PC-3 (cell line): ENCODE measurements around the gene ULBP2. TPM values are rescaled to one million over a fixed set of nuclear protein-coding genes. Genes with fewer than 3 reads are reported as not detected.
"Not testable (repeated sequence)": the region's sequence is repeated elsewhere in the genome, so short reads cannot be mapped to it uniquely, and the experiment has no call there.

ENCODE experiments used
- ATAC-seq: fragments of 200-7000 bp; cut with Tn5 transposase; 2 replicates; pipeline ENCODE4 v1.9.1; 2020; ENCODE audit warnings: mild to moderate bottlenecking, moderate library complexity
- BruUV-seq: library from RNA; stranded (reverse); fragments of 400-500 nt; replicated peaks from 2 replicates; lab custom pipeline; 2021; lab: Mats Ljungman, UMichigan
- CTCF ChIA-PET: fragments of 300-600 bp; sonication (Branson Sonifier 250); formaldehyde crosslinking; loops from one replicate; lab custom pipeline; 2022; ENCODE audit warnings: antibody characterized with exemption; lab: Charles Lee
- POLR2A ChIA-PET: fragments of 300-600 bp; sonication (Branson Sonifier 250); formaldehyde crosslinking; loops from one replicate; lab custom pipeline; 2022; ENCODE audit warnings: antibody characterized with exemption; ENCODE audit not compliant: unreplicated experiment; lab: Charles Lee
- DNase-seq: peaks from one replicate; pipeline ENCODE4 v3.0.0-alpha.2; 2015
- H2AFZ ChIP-seq: fragments of 300-600 bp; sonication (generic); 2 replicates; pipeline ENCODE4 v1.6.0; 2016; ENCODE audit warnings: antibody characterized with exemption, low read length
- H3F3A ChIP-seq: fragments of 300-600 bp; sonication (generic); one replicate; pipeline ENCODE4 v1.6.0; 2017; ENCODE audit warnings: antibody characterized with exemption, low read length, control low read depth, mild to moderate bottlenecking; ENCODE audit not compliant: unreplicated experiment
- H3K27ac ChIP-seq: fragments of 300-600 bp; sonication (generic); 2 replicates; pipeline ENCODE4 v1.5.1; 2016; ENCODE audit warnings: mild to moderate bottlenecking, low read length
- H3K27me3 ChIP-seq: fragments of 300-600 bp; sonication (generic); 2 replicates; pipeline ENCODE4 v1.6.1; 2016; ENCODE audit warnings: low read length, mixed read lengths
- H3K36me3 ChIP-seq: fragments of 300-600 bp; sonication (generic); 2 replicates; pipeline ENCODE4 v1.6.1; 2016; ENCODE audit warnings: low read depth, mixed run types, low read length, mixed read lengths
- H3K4me1 ChIP-seq: fragments of 300-600 bp; sonication (generic); 2 replicates; pipeline ENCODE4 v1.5.1; 2016; ENCODE audit warnings: low read length; ENCODE audit not compliant: insufficient read depth
- H3K4me2 ChIP-seq: fragments of 300-600 bp; sonication (generic); 2 replicates; pipeline ENCODE4 v1.6.0; 2016; ENCODE audit warnings: low read length
- H3K4me3 ChIP-seq: fragments of 300-600 bp; sonication (generic); 2 replicates; pipeline ENCODE4 v1.5.1; 2016; ENCODE audit warnings: mild to moderate bottlenecking, low read length, mixed read lengths
- H3K79me2 ChIP-seq: fragments of 300-600 bp; sonication (generic); 2 replicates; pipeline ENCODE4 v1.6.1; 2017; ENCODE audit warnings: low read length, mixed read lengths
- H3K9ac ChIP-seq: fragments of 300-600 bp; sonication (generic); 2 replicates; pipeline ENCODE4 v1.6.0; 2016; ENCODE audit warnings: mild to moderate bottlenecking, low read length
- H3K9me2 ChIP-seq: fragments of 300-600 bp; sonication (generic); replicated peaks from 2 replicates; pipeline ENCODE4 v1.6.1; 2016; ENCODE audit warnings: mixed run types, low read length, mixed read lengths
- H3K9me3 ChIP-seq: fragments of 300-600 bp; sonication (generic); 2 replicates; pipeline ENCODE4 v1.6.1; 2016; ENCODE audit warnings: low read length, mixed read lengths
- H4K20me1 ChIP-seq: fragments of 300-600 bp; sonication (generic); 2 replicates; pipeline ENCODE4 v1.6.1; 2016; ENCODE audit warnings: low read length, mixed read lengths
- EZH2 ChIP-seq: fragments of 300-600 bp; sonication (generic); IDR thresholded peaks from one replicate; pipeline ENCODE4 v1.6.1; 2017; ENCODE audit warnings: antibody characterized with exemption, mild to moderate bottlenecking, low read length; ENCODE audit not compliant: unreplicated experiment
- EZH2phosphoT487 ChIP-seq: fragments of 300-600 bp; sonication (generic); IDR thresholded peaks from 2 replicates; pipeline ENCODE4 v1.6.1; 2018; ENCODE audit warnings: mild to moderate bottlenecking, antibody characterized with exemption, low read length, borderline replicate concordance
- intact Hi-C: fragments of 100-400 bp; cut with micrococcal nuclease; formaldehyde crosslinking; loops from 2 replicates; pipeline ENCODE4 v1.9.0; 2023
- total RNA-seq: library from RNA; depleted of rRNA; stranded (reverse); fragments of >200 nt; gene quantifications from 2 replicates; pipeline ENCODE4 v1.2.3, GENCODE V29; 2014
- TF ChIP-seq, protein P1 (sequence below): fragments of 300-600 bp; sonication (generic); conservative IDR thresholded peaks from 2 replicates; pipeline ENCODE4 v1.5.1; 2017; ENCODE audit warnings: antibody characterized with exemption, low read depth, mild to moderate bottlenecking, low read length

Gene ULBP2
- total RNA-seq, 1 experiment from 2014 or later: 8.1 TPM

DNA sequence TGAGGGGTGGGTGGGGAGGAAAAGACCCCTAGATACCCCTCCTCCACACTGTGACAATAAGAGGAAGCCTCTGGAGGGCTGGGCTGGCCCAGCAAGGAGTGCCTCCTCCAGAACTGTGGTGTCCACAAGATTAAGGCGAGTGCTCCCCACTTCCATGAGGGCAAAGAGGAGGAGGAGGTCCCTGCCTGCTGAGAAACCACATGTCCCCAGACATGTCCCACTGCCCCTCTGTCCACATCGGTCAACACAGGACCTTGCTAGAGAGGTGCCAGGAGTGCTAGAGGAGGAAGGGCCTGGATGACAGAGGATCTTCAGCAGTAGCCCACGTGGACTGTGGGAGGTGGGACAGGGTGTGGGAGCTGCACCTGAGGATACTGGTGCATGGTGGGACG, 22.0 kb upstream of the ULBP2 start:
- ChIA-PET POLR2A (no interaction called here), CTCF (no interaction called here)
- no peak overlapping the region for H3K9ac ChIP-seq
- H4K20me1 ChIP-seq: no peaks in the 10 kb centered on the region
- no peaks in the 10 kb centered on the region for H3F3A ChIP-seq
- H2AFZ ChIP-seq: no peak overlapping the region
- TF ChIP-seq, protein P1, sequence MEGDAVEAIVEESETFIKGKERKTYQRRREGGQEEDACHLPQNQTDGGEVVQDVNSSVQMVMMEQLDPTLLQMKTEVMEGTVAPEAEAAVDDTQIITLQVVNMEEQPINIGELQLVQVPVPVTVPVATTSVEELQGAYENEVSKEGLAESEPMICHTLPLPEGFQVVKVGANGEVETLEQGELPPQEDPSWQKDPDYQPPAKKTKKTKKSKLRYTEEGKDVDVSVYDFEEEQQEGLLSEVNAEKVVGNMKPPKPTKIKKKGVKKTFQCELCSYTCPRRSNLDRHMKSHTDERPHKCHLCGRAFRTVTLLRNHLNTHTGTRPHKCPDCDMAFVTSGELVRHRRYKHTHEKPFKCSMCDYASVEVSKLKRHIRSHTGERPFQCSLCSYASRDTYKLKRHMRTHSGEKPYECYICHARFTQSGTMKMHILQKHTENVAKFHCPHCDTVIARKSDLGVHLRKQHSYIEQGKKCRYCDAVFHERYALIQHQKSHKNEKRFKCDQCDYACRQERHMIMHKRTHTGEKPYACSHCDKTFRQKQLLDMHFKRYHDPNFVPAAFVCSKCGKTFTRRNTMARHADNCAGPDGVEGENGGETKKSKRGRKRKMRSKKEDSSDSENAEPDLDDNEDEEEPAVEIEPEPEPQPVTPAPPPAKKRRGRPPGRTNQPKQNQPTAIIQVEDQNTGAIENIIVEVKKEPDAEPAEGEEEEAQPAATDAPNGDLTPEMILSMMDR: no peak
- no peak for TF ChIP-seq EZH2phosphoT487
- TF ChIP-seq EZH2: no peak
- H3K4me1 ChIP-seq: peaks cover 3% of the 10 kb centered on the region; the same call in 1 of the 2 replicates
- H3K4me2 ChIP-seq: no peak overlapping the region
- no TSS peak for BruUV-seq
- no peak overlapping the region for H3K4me3 ChIP-seq
- DNase-seq (no peak), ATAC-seq (no peak)
- no peaks in the 10 kb centered on the region for H3K27me3 ChIP-seq
- no peaks in the 10 kb centered on the region for H3K9me3 ChIP-seq
- no peaks in the 10 kb centered on the region for H3K9me2 ChIP-seq
- H3K36me3 ChIP-seq: no peaks in the 10 kb centered on the region
- intact Hi-C loops: loop anchor here (10.0 kb wide), 1 partner anchor 375 kb away; the partner anchor contains the start of gene PPIL4
- no peaks in the 10 kb centered on the region for H3K79me2 ChIP-seq
- no peak overlapping the region for H3K27ac ChIP-seq

DNA sequence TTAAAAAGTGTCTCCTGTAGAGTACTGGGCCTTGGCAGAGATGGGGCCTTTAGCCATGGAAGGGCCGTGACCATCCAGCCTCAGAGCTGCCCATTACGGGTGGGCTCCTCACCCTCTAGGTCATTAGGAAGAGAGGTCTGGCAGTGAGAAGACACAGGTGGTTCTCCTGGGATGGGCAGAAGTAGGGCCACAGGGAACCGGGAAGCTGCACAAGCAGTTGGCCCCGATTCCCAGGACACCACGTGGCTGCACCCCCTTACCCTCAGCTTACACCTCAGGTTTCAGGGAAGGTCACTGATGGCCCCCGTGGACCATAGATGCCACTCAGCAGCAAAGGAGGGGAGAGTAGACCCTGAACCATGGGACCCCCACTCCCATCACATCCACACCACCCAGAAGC, 20.5 kb upstream of the ULBP2 start:
- H3K4me3 ChIP-seq: no peak overlapping the region
- DNase-seq (no peak), ATAC-seq (no peak)
- TF ChIP-seq EZH2 (no peak), EZH2phosphoT487 (no peak)
- TF ChIP-seq, protein P1: no peak
- no peaks in the 10 kb centered on the region for H3K27me3 ChIP-seq
- ChIA-PET CTCF (no interaction called here), POLR2A (no interaction called here)
- H3K9me2 ChIP-seq: no peaks in the 10 kb centered on the region
- no peak overlapping the region for H3K4me2 ChIP-seq
- no peak overlapping the region for H3K27ac ChIP-seq
- intact Hi-C loops: loop anchor here (10.0 kb wide), 1 partner anchor 377 kb away; the partner anchor contains the start of gene PPIL4
- H3K9me3 ChIP-seq: no peaks in the 10 kb centered on the region
- H2AFZ ChIP-seq: no peak overlapping the region
- H3K9ac ChIP-seq: no peak overlapping the region
- BruUV-seq: no TSS peak
- no peaks in the 10 kb centered on the region; the same call in 1 of the 2 replicates for H3K36me3 ChIP-seq
- H4K20me1 ChIP-seq: no peaks in the 10 kb centered on the region
- no peaks in the 10 kb centered on the region for H3F3A ChIP-seq
- no peaks in the 10 kb centered on the region for H3K79me2 ChIP-seq
- H3K4me1 ChIP-seq: peaks cover 8% of the 10 kb centered on the region; the same call in 1 of the 2 replicates

DNA sequence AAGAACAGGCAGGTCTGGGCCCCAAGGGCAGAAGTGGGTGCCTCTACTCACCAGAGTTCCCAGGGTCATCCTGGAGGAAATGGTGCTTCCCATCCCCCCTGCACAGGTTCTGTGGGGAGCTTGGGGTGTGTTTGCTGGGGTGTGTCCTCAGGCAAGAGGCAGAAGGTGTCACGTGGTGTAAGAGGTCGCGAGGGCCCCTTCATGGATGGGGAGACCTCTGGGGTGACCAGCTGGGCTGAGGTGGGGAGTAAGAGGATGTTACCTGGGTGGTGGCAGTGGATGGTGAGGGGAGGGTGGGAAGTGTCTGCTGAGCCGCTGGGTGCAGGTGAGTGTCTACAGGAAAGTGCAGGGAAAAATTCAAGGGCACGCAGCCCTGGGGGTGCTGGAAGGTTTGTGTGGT, 19.7 kb upstream of the ULBP2 start:
- BruUV-seq, H4K20me1 ChIP-seq, H3K27ac ChIP-seq, CTCF ChIA-PET, H3K27me3 ChIP-seq, H3K36me3 ChIP-seq, DNase-seq, H3K9me3 ChIP-seq, POLR2A ChIA-PET, H3K9ac ChIP-seq, H3K4me1 ChIP-seq, H2AFZ ChIP-seq, ATAC-seq, H3K79me2 ChIP-seq, H3K9me2 ChIP-seq, H3F3A ChIP-seq: not testable (repeated sequence)
- intact Hi-C loops: loop anchor here (10.0 kb wide), 1 partner anchor 377 kb away; the partner anchor contains the start of gene PPIL4
- H3K4me2 ChIP-seq: peak overlapping the region; percentile 91
- H3K4me3 ChIP-seq: peak overlapping the region; percentile 80; the same call in 1 of the 2 replicates
